Tibial nerve (tissue), 3 donors: ENCODE data around the gene PTPN3.

ENCODE experiments used
- CTCF ChIP-seq, 5 experiments: fragments of 200-600 bp in 3 of 5; fragments of 450-650 bp in 2 of 5; sonication (generic) in 3 of 5; IDR thresholded peaks; one replicate each; pipeline ENCODE4 v1.5.1; 2016 to 2019; ENCODE audit warnings: antibody characterized with exemption in 5 of 5, mild to moderate bottlenecking in 3 of 5, moderate library complexity in 2 of 5
- POLR2A ChIP-seq, 2 donors: fragments of 450-650 bp; IDR thresholded peaks; one replicate each; pipeline ENCODE4 v1.6.1; 2017; ENCODE audit warnings: antibody characterized with exemption in 2 of 2, mild to moderate bottlenecking in 2 of 2, moderate library complexity in 2 of 2

DNA sequence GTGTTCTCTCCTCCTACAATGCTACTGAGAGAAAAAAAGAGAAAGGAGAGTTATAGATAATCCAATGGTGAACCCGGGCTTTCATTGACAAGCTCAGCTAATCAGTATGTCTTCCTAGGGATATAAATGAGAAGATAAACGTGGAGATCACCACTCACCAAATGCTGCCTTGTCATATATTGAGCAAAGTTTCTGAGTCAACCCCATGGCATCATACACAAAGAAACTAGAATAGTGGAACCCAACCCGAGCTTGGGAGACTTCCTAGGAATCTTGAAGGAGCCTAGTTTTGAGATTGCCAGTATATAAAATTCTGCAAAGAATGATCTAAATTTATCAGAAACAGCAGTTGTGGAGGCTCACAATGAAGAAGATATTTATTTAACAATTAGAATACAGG is 47.8 kb downstream of the PTPN3 start:
- TF ChIP-seq POLR2A (IDR thresholded peaks at IDR 0.05) (no peak), CTCF (IDR thresholded peaks at IDR 0.05) (no peak)
